ENCODE measurements around the gene TMEM150A. TPM values are rescaled to one million over a fixed set of nuclear protein-coding genes. Genes with fewer than 3 reads are reported as not detected.

Gene TMEM150A
- total and polyA plus RNA-seq, 2 of the 4 experiments (the other 2 are of a cell fraction), result 4.8 to 16.3 TPM

DNA sequence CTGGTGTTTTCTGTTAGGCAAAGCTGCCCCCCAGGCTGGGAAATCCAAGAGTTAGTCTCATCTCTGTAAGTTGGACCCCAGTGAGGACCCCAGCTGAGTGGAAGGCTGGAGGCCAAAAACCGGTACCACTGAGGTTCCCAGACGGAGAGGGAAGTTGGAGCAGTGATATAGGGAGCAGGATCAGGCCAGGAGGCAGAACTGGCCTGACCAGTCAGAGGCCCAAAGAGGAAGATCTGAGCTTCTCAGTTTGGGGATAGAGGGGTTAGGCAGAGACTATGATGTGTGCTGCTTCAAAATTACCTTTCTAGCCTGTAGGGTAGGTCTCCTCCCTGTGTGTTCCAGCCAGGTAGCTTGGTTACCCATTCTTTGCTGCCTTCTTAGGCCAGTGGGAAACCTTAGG, 11.5 kb downstream of the TMEM150A start:
- Histone ChIP-seq H3K4ac (ENCODE audit: low read depth, low read length) (peak overlapping the region; percentile 80), H3K4me1 (ENCODE audit: control insufficient read depth, insufficient read depth, low read length) (peaks cover 22% of the 10 kb centered on the region), H2BK15ac (ENCODE audit: low read depth, low read length) (peak overlapping the region; percentile 63; the same call in 2 of the 3 replicates), H3K79me1 (ENCODE audit: low read depth in 1 of 2, low read length in 2 of 2) (peaks cover 27 to 72% of the 10 kb centered on the region in 2 experiments), H2AK5ac (ENCODE audit: low read depth, low read length) (peak overlapping the region; percentile 93), H3K36me3 (ENCODE audit: control insufficient read depth, insufficient read depth, low read length) (no peaks in the 10 kb centered on the region), H3K4me2 (ENCODE audit: low read depth, low read length) (peak overlapping the region; percentile 17), H3K9me1 (ENCODE audit: insufficient read depth, low read length) (peaks cover 27% of the 10 kb centered on the region), H3K56ac (ENCODE audit: extremely low read depth, insufficient read depth, low read length) (peak overlapping the region; percentile 66), H4K5ac (ENCODE audit: low read depth, low read length) (peak overlapping the region; percentile 51), H3K18ac (ENCODE audit: low read depth, low read length) (peak overlapping the region; percentile 74), H3K27ac (ENCODE audit: insufficient read depth, low read length) (peak overlapping the region; percentile 38), H4K20me1 (ENCODE audit: insufficient read depth, low read length) (peaks cover 7% of the 10 kb centered on the region; the same call in 1 of the 2 replicates), H4K8ac (ENCODE audit: low read depth in 2 of 2, low read length in 2 of 2) (peak overlapping the region; percentile 14 to 74), H2AK9ac (replicated peaks; ENCODE audit: low read depth, low read length, poor library complexity) (peak overlapping the region; percentile 77), H3K23ac (ENCODE audit: low read depth, low read length) (peak overlapping the region; percentile 32), H2AFZ (replicated peaks; ENCODE audit: low read length, poor library complexity) (peak overlapping the region; percentile 29), H4K91ac (ENCODE audit: insufficient read depth, low read depth, low read length) (peak overlapping the region; percentile 77), H2BK5ac (ENCODE audit: low read depth, low read length, poor library complexity, severe bottlenecking) (peak overlapping the region; percentile 92), H3K9ac (ENCODE audit: low read depth, low read length) (peak overlapping the region; percentile 14; the same call in 1 of the 2 replicates), H3K27me3 (ENCODE audit: control insufficient read depth, insufficient read depth, low read length) (no peaks in the 10 kb centered on the region), H2BK20ac (ENCODE audit: low read depth, low read length) (peak overlapping the region; percentile 63), H3K14ac (replicated peaks; ENCODE audit: low read depth, low read length) (peak overlapping the region; percentile 90), H3K4me3 (ENCODE audit: insufficient read depth, low read depth, low read length) (no peak overlapping the region), H2BK120ac (ENCODE audit: low read depth, low read length) (peak overlapping the region; percentile 77), H3K9me3 (ENCODE audit: control insufficient read depth, insufficient read depth, low read length) (no peaks in the 10 kb centered on the region)
- ATAC-seq (ENCODE audit: low read depth), result no peak
- WGBS, 2 experiments (ENCODE audit: extremely low coverage in 2 of 2, insufficient read length in 1 of 2), result 100% methylated on average over 2 of the region's 2 CpGs; no CpG with 5 or more reads in 1 of the 2 experiments
- ChIA-PET POLR2A (ENCODE audit: unreplicated experiment) (interaction anchor here (0.7 to 1.3 kb wide), 2 partner anchors 59 to 171 kb away, joined by 3 read pairs; no protein-coding TSS in a partner anchor), CTCF (no interaction called here)
- dilution Hi-C loops (cut with HindIII; ENCODE audit: low sequenced_read_pairs, unreplicated experiment), result no loop called here
- no TSS peak for BruUV-seq (replicated peaks)
- in situ Hi-C loops (cut with MboI; ENCODE audit: low sequenced_read_pairs), result no loop called here
- DNase-seq, result no peak
- TF ChIP-seq FOS (IDR thresholded peaks at IDR 0.05; ENCODE audit: low read depth, low read length) (no peak), CEBPB (IDR thresholded peaks at IDR 0.05; ENCODE audit: low read depth, low read length) (no peak), MAZ (IDR thresholded peaks at IDR 0.05; ENCODE audit: borderline replicate concordance, low read depth, low read length) (no peak), MXI1 (IDR thresholded peaks at IDR 0.05; ENCODE audit: borderline replicate concordance, low read depth, low read length) (no peak), CHD1 (IDR thresholded peaks at IDR 0.05; ENCODE audit: low read depth, low read length) (no peak), POLR2A (IDR thresholded peaks at IDR 0.05; ENCODE audit: low read depth, low read length) (no peak), NFE2L2 (IDR thresholded peaks at IDR 0.05; ENCODE audit: low read depth, low read length) (no peak), BHLHE40 (IDR thresholded peaks at IDR 0.05; ENCODE audit: low read depth, low read length) (no peak), SMC3 (IDR thresholded peaks at IDR 0.05; ENCODE audit: low read depth, low read length) (no peak), MAFK (IDR thresholded peaks at IDR 0.05; ENCODE audit: low read depth, low read length) (no peak), RAD21 (IDR thresholded peaks at IDR 0.05; ENCODE audit: low read length) (no peak)
- TF ChIP-seq, protein P1, sequence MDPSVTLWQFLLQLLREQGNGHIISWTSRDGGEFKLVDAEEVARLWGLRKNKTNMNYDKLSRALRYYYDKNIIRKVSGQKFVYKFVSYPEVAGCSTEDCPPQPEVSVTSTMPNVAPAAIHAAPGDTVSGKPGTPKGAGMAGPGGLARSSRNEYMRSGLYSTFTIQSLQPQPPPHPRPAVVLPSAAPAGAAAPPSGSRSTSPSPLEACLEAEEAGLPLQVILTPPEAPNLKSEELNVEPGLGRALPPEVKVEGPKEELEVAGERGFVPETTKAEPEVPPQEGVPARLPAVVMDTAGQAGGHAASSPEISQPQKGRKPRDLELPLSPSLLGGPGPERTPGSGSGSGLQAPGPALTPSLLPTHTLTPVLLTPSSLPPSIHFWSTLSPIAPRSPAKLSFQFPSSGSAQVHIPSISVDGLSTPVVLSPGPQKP (IDR thresholded peaks at IDR 0.05; ENCODE audit: borderline replicate concordance, low read depth, low read length), result no peak
- TF ChIP-seq, protein P2, sequence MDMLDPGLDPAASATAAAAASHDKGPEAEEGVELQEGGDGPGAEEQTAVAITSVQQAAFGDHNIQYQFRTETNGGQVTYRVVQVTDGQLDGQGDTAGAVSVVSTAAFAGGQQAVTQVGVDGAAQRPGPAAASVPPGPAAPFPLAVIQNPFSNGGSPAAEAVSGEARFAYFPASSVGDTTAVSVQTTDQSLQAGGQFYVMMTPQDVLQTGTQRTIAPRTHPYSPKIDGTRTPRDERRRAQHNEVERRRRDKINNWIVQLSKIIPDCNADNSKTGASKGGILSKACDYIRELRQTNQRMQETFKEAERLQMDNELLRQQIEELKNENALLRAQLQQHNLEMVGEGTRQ (IDR thresholded peaks at IDR 0.05; ENCODE audit: low read depth, low read length), result no peak
- intact Hi-C loops (cut with micrococcal nuclease), result no loop called here

Measured in IMR-90 (cell line).